Effector memory CD4-positive, alpha-beta T cell (primary cell): ENCODE measurements around the gene TRIM73.
"Not testable (repeated sequence)": the region's sequence is repeated elsewhere in the genome, so short reads cannot be mapped to it uniquely, and the experiment has no call there.

Source experiments
- DNase-seq, 3 donors: peaks; one replicate each; pipeline ENCODE4 v3.0.0-alpha.2; 2020
- H3K27ac ChIP-seq: 2 replicates; pipeline ENCODE4 v1.7.0; 2013; ENCODE audit warnings: mild to moderate bottlenecking, low read length, moderate library complexity; ENCODE audit not compliant: insufficient read depth, poor library complexity, severe bottlenecking
- H3K27me3 ChIP-seq: replicated peaks from 2 replicates; pipeline ENCODE4 v1.7.0; 2013; ENCODE audit warnings: mild to moderate bottlenecking, low read length; ENCODE audit not compliant: insufficient read depth, control insufficient read depth, poor library complexity, severe bottlenecking
- H3K36me3 ChIP-seq: 2 replicates; pipeline ENCODE4 v1.7.0; 2013; ENCODE audit warnings: mild to moderate bottlenecking, low read length, moderate library complexity; ENCODE audit not compliant: control insufficient read depth, insufficient read depth
- H3K4me1 ChIP-seq: 2 replicates; pipeline ENCODE4 v1.7.0; 2013; ENCODE audit warnings: low read length, mild to moderate bottlenecking; ENCODE audit not compliant: control insufficient read depth, insufficient read depth, poor library complexity, severe bottlenecking
- H3K4me3 ChIP-seq: 2 replicates; pipeline ENCODE4 v1.7.0; 2013; ENCODE audit warnings: low read length, low read depth, mild to moderate bottlenecking; ENCODE audit not compliant: insufficient read depth, poor library complexity, severe bottlenecking
- H3K9me3 ChIP-seq: 2 replicates; pipeline ENCODE4 v1.7.0; 2013; ENCODE audit warnings: mild to moderate bottlenecking, low read length, moderate library complexity; ENCODE audit not compliant: control insufficient read depth

Gene TRIM73

GRCh38 chr7:75442465-75443111 lies 47.2 kb downstream of the TRIM73 start:
- H3K9me3 ChIP-seq, H3K27me3 ChIP-seq, H3K4me1 ChIP-seq: not testable (repeated sequence)
- Histone ChIP-seq H3K36me3 (peaks cover 16% of the 10 kb centered on the region), H3K4me3 (peak overlapping the region; percentile 50), H3K27ac (peak overlapping the region; percentile 68)
- peak in 2 of 3 donors; percentile 21 to 24 for DNase-seq

GRCh38 chr7:75449946-75450345 lies 54.5 kb downstream of the TRIM73 start:
- H3K4me3 ChIP-seq, H3K36me3 ChIP-seq, H3K27me3 ChIP-seq, H3K27ac ChIP-seq, H3K4me1 ChIP-seq, DNase-seq, H3K9me3 ChIP-seq: not testable (repeated sequence)

DNA sequence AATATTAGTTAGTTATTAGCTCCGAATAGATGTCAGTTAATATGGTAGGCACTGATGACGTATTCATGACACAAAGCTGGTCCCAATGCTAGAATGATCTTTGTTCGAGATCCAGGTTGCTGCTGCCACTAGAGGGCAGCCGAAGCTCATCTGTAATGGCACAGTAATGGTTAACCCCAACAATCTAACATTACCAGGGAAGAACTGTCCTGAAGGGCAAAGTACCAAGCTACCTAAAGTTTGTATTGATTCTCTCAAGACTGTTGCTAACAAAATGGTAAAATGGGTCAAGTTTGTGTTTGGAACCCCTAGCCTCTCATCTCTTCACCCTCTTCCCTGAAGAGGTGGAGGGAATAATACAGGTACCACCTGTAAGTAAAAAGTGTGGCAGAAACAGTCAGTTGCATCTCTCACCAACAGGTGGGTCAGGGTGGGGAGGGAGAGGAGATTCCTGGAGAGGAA lies 57.1 kb downstream of the TRIM73 start:
- H3K4me1 ChIP-seq, H3K27me3 ChIP-seq, H3K27ac ChIP-seq, H3K9me3 ChIP-seq, H3K36me3 ChIP-seq, DNase-seq, H3K4me3 ChIP-seq: not testable (repeated sequence)
